MM.1S (cell line): Measurements from ENCODE around the gene CDC25A.

Experiments used
- DNase-seq: peaks from one replicate; pipeline ENCODE4 v3.0.0-alpha.2; 2015
- H2AFZ ChIP-seq: fragments of 300-600 bp; sonication (generic); 2 replicates; pipeline ENCODE4 v1.6.0; 2016; ENCODE audit warnings: antibody characterized with exemption, low read length
- H3F3A ChIP-seq: fragments of 300-600 bp; sonication (generic); 2 replicates; pipeline ENCODE4 v1.6.1; 2016; ENCODE audit warnings: mild to moderate bottlenecking, antibody characterized with exemption, low read length, moderate library complexity, mixed read lengths; ENCODE audit not compliant: insufficient read depth
- H3K27ac ChIP-seq: fragments of 300-600 bp; sonication (generic); 2 replicates; pipeline ENCODE4 v1.5.1; 2016; ENCODE audit warnings: mild to moderate bottlenecking, low read length
- H3K27me3 ChIP-seq: fragments of 300-600 bp; sonication (generic); replicated peaks from 2 replicates; pipeline ENCODE4 v1.6.0; 2016; ENCODE audit warnings: low read length; ENCODE audit not compliant: insufficient read depth
- H3K36me3 ChIP-seq: fragments of 300-600 bp; sonication (generic); replicated peaks from 2 replicates; pipeline ENCODE4 v1.6.1; 2016; ENCODE audit warnings: mild to moderate bottlenecking, low read length, mixed read lengths; ENCODE audit not compliant: insufficient read depth
- H3K4me1 ChIP-seq: fragments of 300-600 bp; sonication (generic); 2 replicates; pipeline ENCODE4 v1.6.1; 2016; ENCODE audit warnings: low read length, mixed read lengths
- H3K4me2 ChIP-seq: fragments of 300-600 bp; sonication (generic); 2 replicates; pipeline ENCODE4 v1.6.0; 2016; ENCODE audit warnings: low read depth, low read length
- H3K4me3 ChIP-seq: fragments of 300-600 bp; sonication (generic); 2 replicates; pipeline ENCODE4 v1.5.1; 2016; ENCODE audit warnings: low read length, mixed read lengths
- H3K79me2 ChIP-seq: fragments of 300-600 bp; sonication (generic); 2 replicates; pipeline ENCODE4 v1.6.1; 2016; ENCODE audit warnings: mixed run types, low read length, mixed read lengths
- H3K9ac ChIP-seq: fragments of 300-600 bp; sonication (generic); 2 replicates; pipeline ENCODE4 v1.6.1; 2016; ENCODE audit warnings: low read length, mixed read lengths
- H3K9me2 ChIP-seq: fragments of 300-600 bp; sonication (generic); replicated peaks from 2 replicates; pipeline ENCODE4 v1.6.1; 2016; ENCODE audit warnings: mild to moderate bottlenecking, low read length, mixed read lengths; ENCODE audit not compliant: insufficient read depth
- H3K9me3 ChIP-seq: fragments of 300-600 bp; sonication (generic); replicated peaks from 2 replicates; pipeline ENCODE4 v1.6.1; 2016; ENCODE audit warnings: mild to moderate bottlenecking, low read length, mixed read lengths; ENCODE audit not compliant: insufficient read depth
- H4K20me1 ChIP-seq: fragments of 300-600 bp; sonication (generic); 2 replicates; pipeline ENCODE4 v1.6.1; 2016; ENCODE audit warnings: mild to moderate bottlenecking, low read length, moderate library complexity, mixed read lengths; ENCODE audit not compliant: insufficient read depth
- CTCF ChIP-seq: fragments of 300-600 bp; sonication (generic); IDR thresholded peaks from 2 replicates; pipeline ENCODE4 v1.5.1; 2016; ENCODE audit warnings: antibody characterized with exemption, low read length, mixed read lengths
- EZH2 ChIP-seq: fragments of 300-600 bp; sonication (generic); optimal IDR thresholded peaks from 2 replicates; pipeline ENCODE3; 2017; ENCODE audit warnings: low read depth, mild to moderate bottlenecking, antibody characterized with exemption, low read length, mixed read lengths
- EZH2phosphoT487 ChIP-seq: fragments of 300-600 bp; sonication (generic); IDR thresholded peaks from 2 replicates; pipeline ENCODE4 v1.6.1; 2018; ENCODE audit warnings: antibody characterized with exemption, low read length

The CDC25A gene

GRCh38 chr3:48196611-48197010, 8.4 kb upstream of the CDC25A start:
- Histone ChIP-seq H3F3A (no peaks in the 10 kb centered on the region), H3K79me2 (no peaks in the 10 kb centered on the region), H3K4me1 (no peaks in the 10 kb centered on the region), H3K36me3 (no peaks in the 10 kb centered on the region), H3K4me2 (no peak overlapping the region), H3K9ac (no peak overlapping the region), H3K27me3 (no peaks in the 10 kb centered on the region), H3K9me2 (no peaks in the 10 kb centered on the region), H3K9me3 (no peaks in the 10 kb centered on the region), H3K4me3 (no peak overlapping the region), H2AFZ (no peak overlapping the region), H4K20me1 (no peaks in the 10 kb centered on the region), H3K27ac (no peak overlapping the region)
- no peak for TF ChIP-seq EZH2
- no peak for TF ChIP-seq CTCF
- no peak for TF ChIP-seq EZH2phosphoT487
- DNase-seq, result no peak

- H4K20me1 ChIP-seq, result no peaks in the 10 kb centered on the region
- peak; percentile 9 for DNase-seq
- H3K79me2 ChIP-seq, result no peaks in the 10 kb centered on the region
- H3F3A ChIP-seq, result no peaks in the 10 kb centered on the region
- peak overlapping the region; percentile 17; the same call in 1 of the 2 replicates for H3K4me2 ChIP-seq
- H3K27me3 ChIP-seq, result no peaks in the 10 kb centered on the region
- no peaks in the 10 kb centered on the region for H3K36me3 ChIP-seq
- no peak overlapping the region for H3K27ac ChIP-seq
- no peaks in the 10 kb centered on the region for H3K4me1 ChIP-seq
- peak overlapping the region; percentile 33; the same call in 1 of the 2 replicates for H2AFZ ChIP-seq
- no peak overlapping the region for H3K9ac ChIP-seq
- no peak for TF ChIP-seq EZH2
- no peak for TF ChIP-seq EZH2phosphoT487
- peak; percentile 70 for TF ChIP-seq CTCF
- H3K4me3 ChIP-seq, result no peak overlapping the region
- no peaks in the 10 kb centered on the region for H3K9me3 ChIP-seq
- no peaks in the 10 kb centered on the region for H3K9me2 ChIP-seq
Measured at GRCh38 chr3:48194446-48195071, 6.3 kb upstream of the CDC25A start.

GRCh38 chr3:48190911-48191310, 2.7 kb upstream of the CDC25A start:
- Histone ChIP-seq H3K9ac (no peak overlapping the region), H3K9me2 (no peaks in the 10 kb centered on the region), H3K27me3 (no peaks in the 10 kb centered on the region), H4K20me1 (no peaks in the 10 kb centered on the region), H3K36me3 (peaks cover 2% of the 10 kb centered on the region), H3K4me1 (peaks cover 3% of the 10 kb centered on the region), H3K9me3 (no peaks in the 10 kb centered on the region), H2AFZ (no peak overlapping the region), H3K27ac (no peak overlapping the region), H3K79me2 (peaks cover 18% of the 10 kb centered on the region), H3K4me3 (no peak overlapping the region), H3F3A (no peaks in the 10 kb centered on the region), H3K4me2 (no peak overlapping the region)
- no peak for DNase-seq
- TF ChIP-seq EZH2, result no peak
- no peak for TF ChIP-seq CTCF
- no peak for TF ChIP-seq EZH2phosphoT487
